Activated effector memory CD4-positive, alpha-beta T cell treated with Interleukin-2 at 50 U/mL for 16 hours (primary cell): ENCODE data around the gene TSC22D2.

ENCODE experiments used
- DNase-seq: peaks from one replicate; pipeline ENCODE4 v3.0.0-alpha.2; 2020

TSC22D2 gene

DNA sequence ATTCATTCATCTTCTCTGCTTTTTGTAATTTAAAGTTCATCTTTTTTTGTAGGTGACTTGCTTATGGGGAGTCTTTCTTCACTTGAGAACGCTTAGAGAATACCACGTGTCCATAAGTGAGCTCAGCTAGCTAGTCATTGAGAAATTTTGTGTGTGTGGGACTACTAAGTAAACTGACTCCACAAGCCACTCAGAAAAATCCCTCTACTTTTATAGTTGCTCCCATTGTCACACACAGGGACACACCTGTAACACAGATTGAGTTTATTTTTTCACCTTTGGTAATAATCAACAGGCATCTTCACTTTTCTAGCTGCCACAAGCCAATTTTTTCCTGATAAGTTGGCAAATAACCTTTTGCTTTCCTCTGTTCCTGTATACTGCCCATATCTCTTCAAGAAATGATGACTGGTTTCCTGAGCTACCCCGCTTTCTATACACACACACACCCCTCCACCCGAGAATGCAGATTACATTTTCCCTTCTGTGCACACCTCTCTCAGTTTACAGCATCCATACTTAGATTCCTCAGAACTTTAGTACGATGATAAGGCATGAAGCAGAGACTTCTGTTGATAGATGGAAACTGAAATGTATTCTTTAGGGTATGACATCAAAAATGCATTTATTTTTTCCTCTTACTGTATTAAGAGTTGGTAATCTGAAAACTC lies 4.6 kb downstream of the TSC22D2 start:
- DNase-seq = no peak

DNA sequence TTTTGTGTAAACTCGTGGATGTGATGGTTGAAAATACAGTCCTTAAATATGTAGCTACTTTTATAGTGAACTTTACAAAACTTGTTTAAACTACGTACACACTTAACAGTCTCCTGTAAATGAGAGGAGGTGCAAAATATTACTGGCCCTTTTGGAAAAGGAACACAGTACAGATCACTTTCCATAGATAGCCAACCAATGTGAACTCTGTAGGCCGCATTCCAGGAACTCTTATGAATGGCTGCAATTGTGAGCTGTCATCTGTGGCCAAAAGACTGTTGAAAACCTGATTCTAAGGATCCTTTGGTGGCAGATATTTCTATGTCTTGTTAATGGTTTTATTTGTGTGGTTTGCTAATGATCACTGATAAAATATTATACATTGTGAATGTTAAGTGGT lies 6.2 kb downstream of the TSC22D2 start:
- no peak for DNase-seq

DNA sequence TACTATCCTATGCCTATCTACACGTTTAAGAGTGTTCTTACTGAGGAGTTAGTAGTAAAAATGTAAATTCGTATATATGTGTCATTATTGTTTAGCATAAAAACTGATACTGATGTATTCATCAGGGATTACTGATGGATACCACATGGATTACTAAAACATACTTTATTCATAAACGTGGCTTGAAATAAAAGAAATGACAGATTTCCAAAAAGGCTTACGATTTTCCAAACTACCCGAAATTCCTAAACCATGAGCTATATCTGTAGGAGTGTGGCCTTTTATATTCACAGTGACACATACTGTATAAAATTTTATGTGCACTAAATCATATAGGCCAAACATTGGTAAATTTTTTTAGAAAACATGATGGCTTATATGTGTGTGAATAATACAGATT lies 6.9 kb downstream of the TSC22D2 start:
- no peak for DNase-seq

DNA sequence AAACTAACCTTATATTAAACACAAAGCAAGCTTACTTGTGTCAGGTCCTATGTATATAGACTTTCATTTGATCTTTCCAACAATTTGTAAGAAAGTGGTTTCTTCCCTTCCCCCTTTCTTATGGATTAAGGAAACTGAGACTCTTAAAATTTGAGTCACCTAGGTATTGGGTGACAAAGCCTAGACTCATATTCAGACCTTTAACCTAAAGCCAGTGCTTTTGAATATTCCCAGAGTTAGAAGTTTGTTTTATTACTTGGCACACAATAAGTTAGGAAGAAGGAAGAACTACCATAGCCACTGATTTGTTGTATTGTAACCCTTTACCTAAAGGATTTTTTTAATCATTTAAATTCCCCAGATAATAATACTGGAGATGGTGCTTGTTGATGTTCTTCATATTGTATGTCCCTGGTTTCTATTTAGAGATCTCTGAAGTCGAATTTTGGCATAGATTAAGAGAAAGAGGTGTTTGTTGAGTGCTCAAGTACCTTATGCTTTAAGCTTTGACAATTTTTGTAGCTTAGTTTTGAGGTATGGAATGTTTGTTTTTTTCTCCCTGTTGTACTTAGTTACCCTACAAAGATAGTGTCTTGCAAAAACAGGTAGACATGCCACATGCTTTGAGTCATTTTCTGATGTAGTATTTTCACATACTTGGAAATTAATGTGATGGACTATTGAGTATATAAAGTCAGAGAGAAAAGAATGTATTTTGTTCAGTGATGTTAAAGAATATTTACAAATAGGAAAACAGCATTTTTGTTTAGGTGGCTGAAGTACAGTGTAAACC lies 11.2 kb downstream of the TSC22D2 start:
- no peak for DNase-seq

DNA sequence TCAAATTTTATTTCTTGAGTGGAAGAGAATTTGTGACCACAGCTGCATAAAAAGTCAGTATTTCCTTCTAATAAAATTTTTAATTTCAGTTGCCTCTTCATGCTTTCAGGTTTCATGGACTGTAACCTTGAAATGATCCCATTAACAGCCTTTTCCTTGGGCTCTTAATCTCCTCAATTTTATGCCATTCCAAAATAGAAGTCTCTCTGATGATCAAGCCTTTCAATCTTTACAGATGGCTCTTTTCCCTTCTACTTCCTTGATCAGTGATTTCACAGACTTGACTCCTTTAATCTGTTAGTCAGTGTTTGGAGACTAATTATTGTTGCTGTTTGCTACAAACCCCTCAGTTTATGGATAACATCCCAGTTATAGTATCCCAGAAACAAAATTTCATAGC lies 11.9 kb downstream of the TSC22D2 start:
- DNase-seq = no peak

DNA sequence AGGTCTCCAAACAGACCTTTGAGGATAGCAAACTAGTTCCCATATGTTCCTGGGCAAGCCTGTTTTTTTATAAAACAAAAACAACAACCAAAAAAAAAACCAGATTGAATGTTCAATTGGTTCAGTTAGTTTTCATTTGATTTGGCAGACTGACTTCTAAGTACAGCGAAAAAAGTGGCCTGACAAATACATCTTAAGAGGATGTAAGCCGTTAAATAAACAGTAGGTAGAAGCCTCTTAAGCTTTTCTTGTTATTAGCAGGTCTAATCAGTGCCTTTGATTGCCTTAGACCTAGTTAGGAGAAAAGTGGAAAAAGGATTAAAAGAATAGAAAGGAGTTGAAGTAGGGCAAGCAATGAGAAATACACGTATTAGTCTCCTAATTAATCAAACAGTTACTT lies 13.2 kb downstream of the TSC22D2 start:
- DNase-seq = no peak

DNA sequence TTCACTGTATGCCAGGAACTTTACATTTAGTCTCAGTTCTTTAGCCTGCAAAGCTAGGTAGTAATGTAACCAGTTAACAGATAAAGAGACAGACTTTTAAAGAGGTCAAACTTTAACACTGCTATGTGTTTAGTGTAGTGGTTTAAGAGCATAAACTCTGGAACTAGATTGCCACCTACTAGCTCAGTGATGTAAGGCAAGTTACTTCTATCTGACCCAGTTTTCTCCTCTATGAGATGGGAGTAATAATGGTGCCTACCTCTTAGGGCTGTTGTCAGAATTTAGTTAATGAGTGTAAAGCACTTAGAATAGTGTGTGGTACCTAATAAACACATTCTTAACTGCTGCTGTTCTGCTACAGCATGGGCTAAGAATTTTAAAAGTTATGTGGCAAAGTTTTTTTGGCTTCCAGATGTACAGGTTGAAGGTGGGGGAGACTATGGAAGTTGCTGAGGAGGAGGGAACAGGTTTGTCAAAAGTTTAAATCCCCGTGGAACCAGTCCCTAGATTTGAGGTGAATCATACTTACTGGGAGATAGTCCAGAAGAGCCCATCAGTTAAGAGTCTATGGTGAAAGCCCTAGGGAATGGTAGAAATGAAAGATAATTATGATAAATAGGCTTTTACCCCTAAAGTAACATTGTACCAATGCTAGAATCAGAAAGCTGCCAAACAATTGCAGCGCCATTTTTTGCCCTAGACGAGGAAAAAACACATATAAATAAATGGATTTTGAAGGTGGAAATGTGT lies 13.9 kb downstream of the TSC22D2 start:
- no peak for DNase-seq

DNA sequence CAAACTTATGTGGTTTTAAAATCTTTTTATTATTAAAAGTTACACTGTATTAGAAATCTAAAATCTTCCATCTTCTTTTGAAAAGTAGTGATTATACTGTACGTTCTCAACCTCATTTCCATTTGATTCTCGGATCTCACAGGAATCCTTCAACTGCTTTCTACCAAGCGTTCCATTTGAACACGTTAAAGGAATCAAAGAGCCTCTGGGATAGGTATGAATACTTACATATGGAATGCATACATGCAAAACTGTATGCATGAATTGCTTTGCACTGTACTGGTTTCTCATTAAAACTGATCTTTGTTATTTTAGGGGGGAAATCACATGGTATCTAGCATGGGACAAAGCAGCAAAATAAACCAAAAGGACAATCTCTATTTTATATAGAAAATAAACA lies 14.8 kb downstream of the TSC22D2 start:
- no peak for DNase-seq

DNA sequence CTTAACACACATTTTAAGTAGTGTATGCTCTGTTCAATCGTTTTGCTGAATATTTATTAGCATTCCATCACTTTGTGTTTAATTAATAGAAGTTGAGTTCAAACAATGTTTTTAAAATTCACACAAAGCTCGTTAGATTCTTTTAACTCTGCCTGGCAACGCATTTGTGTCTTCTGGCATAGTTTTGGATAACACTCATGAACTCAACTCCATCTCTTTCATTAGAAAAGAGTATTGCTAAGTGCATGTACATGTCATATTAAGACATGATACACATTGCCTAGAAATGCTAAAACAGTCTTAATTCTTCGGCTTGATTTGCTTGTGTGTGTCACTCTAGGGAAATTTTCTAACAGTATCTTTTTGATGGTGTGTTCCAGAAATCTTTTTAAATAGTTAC lies 15.7 kb downstream of the TSC22D2 start:
- no peak for DNase-seq

DNA sequence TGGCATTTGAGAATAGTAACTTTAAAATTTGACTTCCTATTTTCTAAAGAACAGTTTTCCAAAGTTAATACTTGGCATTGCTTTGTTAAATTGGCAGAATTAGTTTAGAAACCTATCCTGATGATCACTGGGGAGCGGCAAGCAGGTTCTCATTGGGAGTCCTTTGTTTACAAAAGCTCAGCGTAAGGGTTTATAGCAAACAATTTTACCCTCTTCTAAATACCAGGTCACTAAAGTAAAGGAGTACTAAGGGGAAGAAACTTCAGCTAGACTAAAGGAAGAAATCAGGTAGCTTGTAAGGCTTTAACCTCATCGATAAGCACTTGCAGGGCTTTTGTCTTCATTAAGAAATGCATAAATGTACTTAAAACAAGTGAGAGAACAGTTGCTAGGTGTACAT lies 18.2 kb downstream of the TSC22D2 start:
- DNase-seq = no peak

DNA sequence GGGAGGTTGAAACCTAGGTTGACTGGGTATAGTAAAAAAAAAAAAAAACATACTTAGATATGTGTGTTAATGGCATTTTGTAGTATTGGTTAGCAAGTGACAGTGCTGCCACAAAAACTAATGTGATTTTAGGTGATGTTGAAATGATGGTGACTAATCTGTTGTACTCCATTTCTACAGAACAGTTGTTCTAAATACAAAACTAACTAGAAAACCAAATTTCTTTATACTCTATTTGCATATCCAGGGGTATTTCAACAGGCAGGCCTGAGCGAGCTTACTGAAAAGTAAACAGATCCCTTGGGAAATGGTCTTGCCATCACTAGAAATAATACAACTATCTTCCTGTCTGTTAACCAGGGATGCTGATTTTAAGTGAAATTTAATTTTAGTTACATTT lies 20.5 kb downstream of the TSC22D2 start:
- no peak for DNase-seq

DNA sequence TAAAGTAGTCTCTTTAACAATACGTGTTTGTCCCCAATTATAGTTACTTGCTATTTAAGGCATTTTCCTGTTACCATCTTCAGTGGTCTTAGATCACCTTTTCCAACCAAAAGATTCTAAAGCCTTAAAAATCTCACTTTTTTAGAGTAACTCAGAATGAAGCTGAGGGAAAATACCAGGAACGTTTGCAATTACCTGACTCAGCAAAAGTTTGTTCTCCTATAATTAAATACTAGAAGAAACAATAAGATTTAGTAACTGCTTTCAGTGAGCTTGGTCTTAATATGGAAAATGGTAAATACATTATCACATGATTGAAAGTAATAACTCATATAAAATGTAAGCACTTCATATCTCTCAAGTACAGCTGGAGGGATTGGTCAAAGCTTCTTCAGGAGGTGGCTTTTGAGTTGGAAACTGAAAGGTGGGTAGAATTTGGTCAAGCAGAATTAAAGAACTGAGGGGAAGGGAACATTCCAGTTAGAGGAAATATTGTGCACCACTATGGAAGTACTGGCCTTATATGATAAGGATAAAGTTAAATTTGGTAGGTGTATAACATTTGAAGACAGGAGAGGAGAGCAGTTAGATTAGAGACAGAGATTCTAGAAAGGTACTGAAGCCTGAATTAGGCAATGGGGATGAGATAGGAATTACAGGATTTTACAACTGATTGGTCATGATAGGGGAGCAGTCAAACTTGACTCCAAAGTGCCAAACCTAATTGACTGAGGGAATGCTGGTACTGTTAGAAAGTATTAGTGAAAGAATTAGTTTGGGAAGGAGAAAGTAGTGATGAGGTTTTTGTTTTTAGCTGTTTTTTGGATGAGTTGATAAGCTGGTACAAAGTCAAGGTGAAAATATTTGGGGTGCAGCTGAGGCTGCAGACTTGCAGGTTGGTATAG lies 21.9 kb downstream of the TSC22D2 start:
- no peak for DNase-seq

DNA sequence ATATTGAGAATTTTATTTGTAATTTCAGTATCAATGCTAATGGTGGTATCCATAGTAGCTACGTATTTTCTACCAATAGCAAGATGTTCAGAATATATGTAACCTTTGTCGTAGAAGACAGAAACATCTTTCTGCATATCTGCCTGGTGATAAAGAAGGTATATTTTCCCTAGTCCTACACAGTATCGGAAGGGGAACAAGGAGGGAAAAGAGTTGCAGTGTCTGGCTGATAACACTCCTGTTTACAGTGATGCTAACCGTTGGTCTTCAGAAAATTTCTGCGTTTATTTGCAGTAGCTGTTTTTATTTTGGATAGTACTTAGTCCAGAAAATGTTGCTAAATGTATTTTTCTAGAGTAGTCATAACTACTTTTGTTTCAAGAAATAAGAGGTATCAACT lies 25.2 kb downstream of the TSC22D2 start:
- no peak for DNase-seq

DNA sequence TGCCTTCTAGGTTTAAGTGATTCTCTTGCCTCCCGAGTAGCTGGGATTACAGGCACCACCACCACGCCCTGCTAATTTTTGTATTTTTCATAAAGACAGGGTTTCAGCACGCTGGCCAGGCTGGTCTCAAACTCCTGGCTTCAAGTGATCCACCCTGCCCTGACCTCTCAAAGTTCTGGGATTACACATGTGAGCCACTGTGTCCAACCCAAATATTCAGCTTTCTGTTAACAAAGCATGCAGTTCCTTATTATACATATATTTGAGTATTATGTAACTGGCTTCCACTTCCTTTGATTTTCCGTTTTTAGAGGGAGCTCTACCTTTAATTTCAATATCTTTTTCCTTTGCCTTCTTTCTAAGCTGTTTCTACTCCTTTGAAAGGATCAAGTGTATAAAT lies 26.1 kb downstream of the TSC22D2 start:
- DNase-seq = no peak

DNA sequence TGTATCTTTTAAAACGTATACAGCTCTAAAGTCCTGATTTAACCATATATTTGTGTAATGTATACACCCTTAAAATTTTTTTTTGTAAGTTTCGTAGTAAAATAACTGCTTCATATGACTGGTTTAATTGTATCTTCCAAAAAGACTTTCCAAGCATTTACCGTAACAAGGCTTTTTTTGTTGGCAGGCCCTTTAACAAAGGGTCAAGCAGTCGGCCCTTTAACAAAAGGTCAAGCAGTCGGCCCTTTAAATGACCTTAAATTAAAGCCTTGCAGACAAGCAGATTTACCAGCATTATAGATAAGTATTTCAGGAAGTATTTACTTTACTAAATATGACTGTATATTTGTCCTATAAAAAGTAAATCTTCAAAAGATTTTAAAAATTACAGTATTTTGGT lies 28.1 kb downstream of the TSC22D2 start:
- DNase-seq = no peak

DNA sequence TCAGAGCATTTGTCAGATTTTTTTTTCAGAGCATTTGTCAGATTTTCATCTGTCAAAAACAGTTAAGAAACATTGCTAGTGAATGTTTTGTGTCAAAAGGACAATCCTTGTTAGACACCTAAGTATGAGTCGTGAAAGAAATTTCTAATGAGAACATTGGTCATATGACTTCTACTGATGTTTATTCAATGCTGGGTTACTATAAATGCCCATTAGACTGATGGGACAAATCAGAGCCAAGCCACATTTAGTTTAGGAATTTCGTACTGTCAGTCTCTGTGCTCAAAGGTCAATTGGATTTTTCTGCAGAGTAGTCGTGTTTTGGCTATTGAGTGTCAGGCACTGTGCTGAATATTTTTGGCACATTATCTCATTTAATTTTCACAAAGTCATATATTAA lies 31.6 kb downstream of the TSC22D2 start:
- DNase-seq = no peak

DNA sequence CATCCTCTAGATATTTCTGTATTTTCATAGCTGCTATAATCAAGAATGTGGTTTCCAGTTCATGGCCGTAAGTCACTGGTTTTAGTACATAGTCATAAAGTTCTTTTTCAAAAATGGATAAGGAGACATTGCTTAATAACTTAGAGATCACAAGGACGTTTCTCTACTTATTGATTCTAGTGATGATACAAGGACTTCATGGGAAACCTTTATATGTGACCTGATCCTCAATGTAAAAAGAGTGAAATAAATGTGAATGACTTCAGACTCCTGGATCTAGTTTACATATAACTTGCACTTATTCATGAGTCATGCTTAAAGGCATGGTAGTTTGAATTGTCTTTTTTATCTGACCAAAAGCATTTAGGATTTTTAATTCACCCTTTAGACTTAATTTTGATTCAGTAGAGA lies 35.2 kb downstream of the TSC22D2 start:
- DNase-seq = no peak

DNA sequence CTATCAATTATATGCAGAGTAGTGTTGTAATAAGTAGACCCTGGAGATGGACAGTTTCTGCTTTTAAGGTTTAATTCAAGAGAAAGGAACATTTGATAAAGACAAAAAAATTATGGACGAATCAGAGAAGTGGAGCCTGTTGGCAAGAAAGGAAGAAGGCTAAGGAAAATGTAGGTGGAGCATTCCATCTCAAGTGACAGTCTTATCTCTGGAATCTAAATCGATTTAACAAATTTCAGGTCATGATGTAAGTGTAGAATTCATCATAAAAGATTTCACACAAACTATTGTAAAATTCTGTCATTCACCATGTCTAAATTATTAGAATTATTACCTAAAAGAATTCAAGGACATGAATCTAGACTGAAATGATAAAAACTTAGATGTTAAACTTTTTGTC lies 36.3 kb downstream of the TSC22D2 start:
- DNase-seq = no peak

DNA sequence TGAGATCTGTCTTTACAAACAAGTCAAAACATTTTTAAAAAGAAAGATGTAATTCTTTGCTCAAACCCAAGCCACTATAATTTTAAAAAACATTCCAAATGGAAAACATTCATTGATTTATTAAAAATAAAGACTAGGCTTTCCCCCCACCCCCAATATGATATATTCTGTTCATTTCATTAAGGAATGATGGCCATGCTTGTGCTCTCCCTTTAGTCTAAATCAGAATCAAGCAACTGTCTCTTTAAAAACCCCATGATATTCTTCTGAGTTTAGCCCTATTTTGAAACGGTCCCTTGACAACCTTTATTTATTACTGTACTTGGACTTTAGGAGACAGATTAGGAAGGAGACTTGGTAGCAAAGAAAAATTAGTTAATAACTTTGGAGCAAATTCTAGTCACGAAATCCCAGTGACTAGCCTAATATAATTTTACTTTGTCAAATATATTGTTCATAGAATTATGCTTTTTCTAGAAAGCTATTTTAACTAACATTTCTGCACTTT lies 38.4 kb downstream of the TSC22D2 start:
- DNase-seq = no peak

DNA sequence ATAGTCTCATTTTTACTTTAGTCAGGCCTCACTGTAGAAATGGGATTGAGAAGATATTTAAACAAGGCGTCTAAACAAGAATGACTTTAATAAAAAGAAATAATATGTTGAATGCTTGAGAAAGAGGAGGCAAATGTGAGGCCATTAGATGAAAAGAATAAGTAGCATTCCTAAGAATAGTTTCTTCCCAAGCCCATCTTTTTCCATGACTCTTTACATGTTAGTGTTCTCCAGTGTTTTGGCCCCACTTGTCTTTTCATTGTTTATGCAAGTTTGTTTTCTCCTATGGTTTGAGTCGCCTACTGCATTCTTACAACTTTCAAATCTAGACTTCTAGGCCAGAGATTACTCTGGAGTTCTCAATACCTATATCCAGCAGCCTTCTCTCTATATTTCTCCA lies 39.0 kb downstream of the TSC22D2 start:
- no peak for DNase-seq

DNA sequence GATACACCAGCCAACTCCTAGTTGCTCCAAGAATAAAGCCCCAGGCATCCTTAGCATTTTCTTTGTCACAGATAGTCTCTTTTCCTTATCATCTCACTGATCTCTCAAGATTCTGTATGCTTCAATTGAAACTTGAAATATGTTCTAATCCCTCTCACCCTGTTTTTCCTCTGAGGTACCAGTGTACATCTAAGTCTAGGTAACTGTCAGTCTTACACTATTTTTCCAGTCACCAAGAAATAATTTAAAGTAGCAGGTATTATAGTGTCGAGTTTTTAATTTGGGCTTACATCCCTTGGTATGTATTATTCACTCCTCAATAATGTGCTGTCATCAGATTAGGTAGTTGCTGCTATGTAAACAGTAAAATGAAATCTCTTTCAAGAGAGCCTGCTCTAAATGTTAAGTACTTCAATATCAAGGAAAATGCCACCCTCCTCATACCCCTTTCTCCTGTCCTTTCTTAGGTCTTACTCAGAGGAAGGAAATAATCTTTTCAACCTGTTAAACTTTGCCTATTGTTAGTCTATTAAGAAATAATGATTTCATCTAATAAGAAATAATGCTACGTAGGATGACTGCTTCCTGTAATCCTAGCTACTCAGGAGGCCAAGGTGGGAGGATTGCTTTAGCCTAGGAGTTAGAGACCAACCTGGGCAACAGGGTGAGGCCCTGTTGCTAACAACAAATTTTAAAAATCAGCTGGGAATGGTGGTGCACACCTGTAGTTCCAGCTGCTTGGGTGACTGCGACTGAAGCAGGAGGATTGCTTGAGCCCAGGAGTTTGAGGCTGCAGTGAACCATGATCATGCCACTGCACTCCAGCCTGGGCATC lies 39.8 kb downstream of the TSC22D2 start:
- DNase-seq = no peak
